ENCODE results near the gene RBM34. TPM values are rescaled to one million over a fixed set of nuclear protein-coding genes. Genes with fewer than 3 reads are reported as not detected.

RBM34 gene
- total RNA-seq, 4 donors from 2014 or later: 13.1 to 56.7 (median 29.7) TPM

- Histone ChIP-seq H3K36me3 (peaks cover 0 to 43% (median 19%) of the 10 kb centered on the region in 4 donors), H3K27me3 (no peaks in the 10 kb centered on the region), H3K4me3 (no peak overlapping the region), H3K4me1 (peaks cover 0 to 2% (median 0%) of the 10 kb centered on the region in 4 donors), H3K27ac (no peak overlapping the region), H3K9me3 (no peaks in the 10 kb centered on the region)
- in situ Hi-C loops (cut with MboI; ENCODE audit: low pct_ligation_motif_present in 1 of 4, low pct_unique_long_range_greater_than_20kb in 1 of 4, low sequenced_read_pairs in 3 of 4): no loop called here
- no peak for DNase-seq
- 97 to 99% methylated on average over 9 to 12 of the region's 12 CpGs for WGBS, 2 donors (ENCODE audit: low coverage in 1 of 2)
- TF ChIP-seq POLR2AphosphoS5 (IDR thresholded peaks at IDR 0.05) (no peak), POLR2A (IDR thresholded peaks at IDR 0.05) (no peak), CTCF (IDR thresholded peaks at IDR 0.05) (no peak), EP300 (IDR thresholded peaks at IDR 0.05; ENCODE audit: low read depth) (no peak)
- intact Hi-C loops (cut with DNase I; ENCODE audit: low total_unique reads): no loop called here
These were observed 26.9 kb downstream of the RBM34 start for GRCh38 chr1:235134171-235134570.

GRCh38 chr1:235133086-235133485 is 28.0 kb downstream of the RBM34 start:
- no peaks in the 10 kb centered on the region for H3K9me3 ChIP-seq
- DNase-seq: no peak
- peaks cover 0 to 43% (median 19%) of the 10 kb centered on the region in 4 donors for H3K36me3 ChIP-seq
- in situ Hi-C loops (cut with MboI; ENCODE audit: low pct_ligation_motif_present in 1 of 4, low pct_unique_long_range_greater_than_20kb in 1 of 4, low sequenced_read_pairs in 3 of 4) (no loop called here), intact Hi-C loops (cut with DNase I; ENCODE audit: low total_unique reads) (no loop called here)
- WGBS, 2 donors (ENCODE audit: low coverage in 1 of 2): 93 to 100% methylated on average over 2 to 3 of the region's 3 CpGs
- H3K27me3 ChIP-seq: no peaks in the 10 kb centered on the region
- TF ChIP-seq POLR2AphosphoS5 (IDR thresholded peaks at IDR 0.05) (no peak), EP300 (IDR thresholded peaks at IDR 0.05; ENCODE audit: low read depth) (no peak), POLR2A (IDR thresholded peaks at IDR 0.05) (no peak), CTCF (IDR thresholded peaks at IDR 0.05) (no peak)
- no peak overlapping the region for H3K27ac ChIP-seq
- H3K4me1 ChIP-seq: peaks cover 0 to 5% (median 0%) of the 10 kb centered on the region in 4 donors
- H3K4me3 ChIP-seq: no peak overlapping the region

GRCh38 chr1:235131961-235132360 is 29.1 kb downstream of the RBM34 start:
- TF ChIP-seq POLR2A (IDR thresholded peaks at IDR 0.05): no peak
- TF ChIP-seq EP300 (IDR thresholded peaks at IDR 0.05; ENCODE audit: low read depth): no peak
- TF ChIP-seq POLR2AphosphoS5 (IDR thresholded peaks at IDR 0.05): no peak
- no peak for TF ChIP-seq CTCF (IDR thresholded peaks at IDR 0.05)
- Histone ChIP-seq H3K9me3 (no peaks in the 10 kb centered on the region), H3K4me3 (no peak overlapping the region), H3K27ac (no peak overlapping the region), H3K27me3 (no peaks in the 10 kb centered on the region), H3K4me1 (peaks cover 0 to 13% (median 4%) of the 10 kb centered on the region in 4 donors), H3K36me3 (peaks cover 0 to 33% (median 13%) of the 10 kb centered on the region in 4 donors)
- in situ Hi-C loops (cut with MboI; ENCODE audit: low pct_ligation_motif_present in 1 of 4, low pct_unique_long_range_greater_than_20kb in 1 of 4, low sequenced_read_pairs in 3 of 4) (no loop called here), intact Hi-C loops (cut with DNase I; ENCODE audit: low total_unique reads) (no loop called here)
- no peak for DNase-seq
- 74 to 81% methylated on average over 5 to 6 of the region's 6 CpGs for WGBS, 2 donors (ENCODE audit: low coverage in 1 of 2)

GRCh38 chr1:235130766-235131270 is 30.2 kb downstream of the RBM34 start:
- Histone ChIP-seq H3K4me3 (no peak overlapping the region), H3K9me3 (no peaks in the 10 kb centered on the region), H3K27ac (no peak overlapping the region), H3K27me3 (no peaks in the 10 kb centered on the region), H3K36me3 (peaks cover 0 to 27% (median 8%) of the 10 kb centered on the region in 4 donors), H3K4me1 (peaks cover 0 to 24% (median 12%) of the 10 kb centered on the region in 4 donors)
- WGBS, 2 donors (ENCODE audit: low coverage in 1 of 2): 78 to 85% methylated on average over 4 to 7 of the region's 7 CpGs
- DNase-seq: no peak
- in situ Hi-C loops (cut with MboI; ENCODE audit: low pct_ligation_motif_present in 1 of 4, low pct_unique_long_range_greater_than_20kb in 1 of 4, low sequenced_read_pairs in 3 of 4): no loop called here
- TF ChIP-seq POLR2A (IDR thresholded peaks at IDR 0.05) (no peak), CTCF (IDR thresholded peaks at IDR 0.05) (no peak), POLR2AphosphoS5 (IDR thresholded peaks at IDR 0.05) (no peak), EP300 (IDR thresholded peaks at IDR 0.05; ENCODE audit: low read depth) (no peak)
- intact Hi-C loops (cut with DNase I; ENCODE audit: low total_unique reads): no loop called here

All from transverse colon (tissue), 4 donors.